Endothelial cell of umbilical vein (primary cell): ENCODE measurements around the gene MYL11. TPM values are rescaled to one million over a fixed set of nuclear protein-coding genes. Genes with fewer than 3 reads are reported as not detected.

Experiments
- BruUV-seq: library from RNA; stranded (reverse); fragments of 400-500 nt; replicated peaks from 2 replicates; lab custom pipeline; 2021; lab: Mats Ljungman, UMichigan
- CTCF ChIA-PET: fragments of 300-600, 350-600 bp; sonication (Branson Sonifier 250); formaldehyde crosslinking; loops from one replicate; lab custom pipeline; 2021; ENCODE audit warnings: antibody characterized with exemption, inconsistent platforms; lab: Charles Lee
- POLR2A ChIA-PET: fragments of 300-600, 350-600 bp; sonication (Branson Sonifier 250); formaldehyde crosslinking; loops from one replicate; lab custom pipeline; 2021; ENCODE audit warnings: antibody characterized with exemption, inconsistent platforms; lab: Charles Lee
- DNase-seq: peaks from one replicate; pipeline ENCODE4 v3.0.0-alpha.2; 2011; ENCODE audit warnings: low read depth, low spot score
- FAIRE-seq: peaks from 2 replicates; lab custom pipeline; 2011; peaks lifted over from hg19 to GRCh38; lab: Jason Lieb, UNC
- H2AFZ ChIP-seq: 2 replicates; pipeline ENCODE4 v1.6.0; 2012; ENCODE audit warnings: low read depth, low read length, control low read depth, inconsistent platforms
- H3K27ac ChIP-seq: 2 replicates; pipeline ENCODE4 v1.5.1; 2011; ENCODE audit warnings: low read depth, mild to moderate bottlenecking, control low read depth, low read length, moderate library complexity; ENCODE audit not compliant: insufficient read depth
- H3K27me3 ChIP-seq, 2 experiments: 2 replicates each; pipeline versions ENCODE4 v1.6.0 to v1.6.1; 2011; ENCODE audit warnings: low read length in 2 of 2, mixed read lengths in 1 of 2; ENCODE audit not compliant: control insufficient read depth in 2 of 2, insufficient read depth in 2 of 2
- H3K36me3 ChIP-seq, 2 experiments: 2 replicates in 1 of 2; 3 replicates in 1 of 2; pipeline ENCODE4 v1.5.1; 2011; ENCODE audit warnings: low read length in 2 of 2, mild to moderate bottlenecking in 1 of 2, moderate library complexity in 1 of 2; ENCODE audit not compliant: control insufficient read depth in 2 of 2, insufficient read depth in 2 of 2; ENCODE audit errors: extremely low read depth in 1 of 2
- H3K4me1 ChIP-seq: 3 replicates; pipeline ENCODE4 v1.5.1; 2011; ENCODE audit warnings: mild to moderate bottlenecking, low read length; ENCODE audit not compliant: control insufficient read depth, insufficient read depth; ENCODE audit errors: extremely low read depth
- H3K4me2 ChIP-seq: 2 replicates; pipeline ENCODE4 v1.6.1; 2011; ENCODE audit warnings: low read length, control low read depth, mixed read lengths; ENCODE audit not compliant: insufficient read depth
- H3K4me3 ChIP-seq, 3 experiments: fragments of 200-600 bp in 1 of 3; sonication (generic), shearing (Covaris generic) in 1 of 3; replicated peaks in 1 of 3; 2 replicates each; pipeline ENCODE4 v1.5.1; 2011 to 2016; ENCODE audit warnings: control low read depth in 3 of 3, low read length in 3 of 3, mild to moderate bottlenecking in 2 of 3, inconsistent platforms in 1 of 3, low read depth in 1 of 3, moderate library complexity in 1 of 3; ENCODE audit not compliant: insufficient read depth in 1 of 3
- H3K79me2 ChIP-seq: 2 replicates; pipeline ENCODE4 v1.6.0; 2012; ENCODE audit warnings: low read length, inconsistent platforms; ENCODE audit not compliant: control insufficient read depth, insufficient read depth
- H3K9ac ChIP-seq: replicated peaks from 2 replicates; pipeline ENCODE3; 2011; ENCODE audit warnings: low read length, control low read depth; ENCODE audit not compliant: insufficient read depth; ENCODE audit errors: extremely low read depth
- H3K9me1 ChIP-seq: replicated peaks from 3 replicates; pipeline ENCODE4 v1.6.0; 2011; ENCODE audit warnings: mild to moderate bottlenecking, low read length; ENCODE audit not compliant: control insufficient read depth, insufficient read depth; ENCODE audit errors: extremely low read depth
- H3K9me3 ChIP-seq: replicated peaks from 2 replicates; pipeline ENCODE4 v1.5.1; 2012; ENCODE audit warnings: low read length, inconsistent platforms; ENCODE audit not compliant: control insufficient read depth, insufficient read depth
- H4K20me1 ChIP-seq: replicated peaks from 2 replicates; pipeline ENCODE3; 2011; ENCODE audit warnings: mild to moderate bottlenecking, low read length; ENCODE audit not compliant: control insufficient read depth, insufficient read depth; ENCODE audit errors: extremely low read depth
- EZH2 ChIP-seq: IDR thresholded peaks from 2 replicates; pipeline ENCODE4 v1.6.1; 2012; ENCODE audit warnings: borderline replicate concordance, low read depth, mild to moderate bottlenecking, moderate library complexity, low read length, inconsistent platforms; ENCODE audit not compliant: severe bottlenecking
- FOS ChIP-seq: IDR thresholded peaks from 2 replicates; pipeline ENCODE4 v1.6.1; 2011; ENCODE audit warnings: mild to moderate bottlenecking, low read length, moderate library complexity, borderline replicate concordance; ENCODE audit not compliant: insufficient read depth
- GATA2 ChIP-seq: IDR thresholded peaks from 2 replicates; pipeline ENCODE4 v1.7.0; 2011; ENCODE audit warnings: low read depth, mild to moderate bottlenecking, moderate library complexity, mixed read lengths, low read length; ENCODE audit not compliant: insufficient read length, insufficient read depth
- JUN ChIP-seq: IDR thresholded peaks from 2 replicates; pipeline ENCODE4 v1.6.1; 2011; ENCODE audit warnings: borderline replicate concordance, low read depth; ENCODE audit not compliant: insufficient read length, insufficient read depth
- MYC ChIP-seq: IDR thresholded peaks from one replicate; pipeline ENCODE4 v1.6.1; 2011; ENCODE audit warnings: mild to moderate bottlenecking, low read depth, low read length
- POLR2A ChIP-seq: IDR thresholded peaks from 2 replicates; pipeline ENCODE4 v1.6.1; 2012; ENCODE audit warnings: low read depth, mild to moderate bottlenecking, control low read depth, low read length
- POLR2AphosphoS5 ChIP-seq: IDR thresholded peaks from 2 replicates; pipeline ENCODE4 v1.6.1; 2012; ENCODE audit warnings: low read depth, mild to moderate bottlenecking, control low read depth, low read length, moderate library complexity; ENCODE audit not compliant: insufficient read depth
- dilution Hi-C: fragments of 300-500 bp; cut with MboI; formaldehyde crosslinking; loops from one replicate; pipeline ENCODE4 v1.15.0; 2019; ENCODE audit warnings: low sequenced_read_pairs; ENCODE audit not compliant: extremely low pct_ligation_motif_present
- intact Hi-C: fragments of 100-400 bp; cut with micrococcal nuclease; formaldehyde crosslinking; loops from one replicate; pipeline ENCODE4 v1.10.0; 2022
- polyA plus RNA-seq, 4 experiments: library from polyadenylated mRNA; depleted of rRNA in 3 of 4; stranded (reverse) in 3 of 4; unstranded in 1 of 4; fragments of >200 nt; gene quantifications; 2 replicates each; pipeline versions ENCODE4 v1.2.1 to v1.2.3, GENCODE V29; 2011 to 2012; ENCODE audit warnings: missing spikeins in 1 of 4
- total RNA-seq: library from RNA; stranded (reverse); gene quantifications from 2 replicates; pipeline ENCODE4 v1.2.3, GENCODE V29; 2021
- TF ChIP-seq, protein P1 (sequence below), 2 donors: IDR thresholded peaks; 1 replicate in 1 of 2; 2 replicates in 1 of 2; pipeline ENCODE4 v1.5.1; 2011; ENCODE audit warnings: low read length in 2 of 2, mild to moderate bottlenecking in 2 of 2, moderate library complexity in 2 of 2, control low read depth in 1 of 2, inconsistent platforms in 1 of 2, low read depth in 1 of 2; ENCODE audit not compliant: insufficient read depth in 1 of 2; ENCODE audit errors: extremely low read depth in 1 of 2
- TF ChIP-seq, protein P2 (sequence below): IDR thresholded peaks from 2 replicates; pipeline ENCODE4 v1.6.1; 2011; ENCODE audit not compliant: insufficient read depth, insufficient read length

Gene MYL11
- total and polyA plus RNA-seq, 2 donors (not counting 3 experiments of a cell fraction or from before 2014, with no cell fraction given), result 1.3 TPM; not detected in 1

DNA sequence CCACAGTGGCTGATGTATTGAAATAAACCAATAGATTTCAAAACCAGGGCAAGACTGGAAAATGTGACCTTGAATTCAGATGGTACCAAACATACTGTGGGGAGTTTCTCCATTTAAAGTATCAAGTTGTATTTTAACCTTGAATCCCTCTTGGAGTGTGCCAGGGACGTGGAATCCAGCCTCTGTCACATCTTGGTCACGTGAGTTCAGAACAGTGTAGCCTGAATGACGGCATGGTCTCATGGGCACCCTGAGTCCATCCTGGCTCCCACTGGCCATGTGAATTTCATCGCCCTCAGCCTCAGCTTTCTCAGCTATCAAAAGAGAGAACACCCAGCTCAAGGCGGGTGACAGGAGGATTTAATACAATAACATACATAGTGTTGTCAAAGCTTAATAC lies 39.6 kb downstream of the MYL11 start:
- H3K4me2 ChIP-seq, result no peak overlapping the region
- no peak overlapping the region for H3K9ac ChIP-seq
- POLR2A ChIA-PET, result no interaction called here
- no peaks in the 10 kb centered on the region for H3K9me3 ChIP-seq
- BruUV-seq, result no TSS peak
- H3K9me1 ChIP-seq, result no peaks in the 10 kb centered on the region
- H3K27me3 ChIP-seq, result no peaks in the 10 kb centered on the region
- peaks cover 6 to 9% of the 10 kb centered on the region in 2 experiments for H3K36me3 ChIP-seq
- DNase-seq (no peak), FAIRE-seq (no peak)
- intact Hi-C loops (no loop called here), dilution Hi-C loops (no loop called here)
- CTCF ChIA-PET, result no interaction called here
- no peak overlapping the region for H2AFZ ChIP-seq
- no peaks in the 10 kb centered on the region for H4K20me1 ChIP-seq
- H3K4me3 ChIP-seq, result no peak overlapping the region
- H3K4me1 ChIP-seq, result peaks cover 16% of the 10 kb centered on the region
- no peak overlapping the region for H3K27ac ChIP-seq
- TF ChIP-seq JUN, result no peak
- TF ChIP-seq FOS, result no peak
- no peak for TF ChIP-seq GATA2
- no peak for TF ChIP-seq MYC
- TF ChIP-seq EZH2, result no peak
- TF ChIP-seq, protein P1, sequence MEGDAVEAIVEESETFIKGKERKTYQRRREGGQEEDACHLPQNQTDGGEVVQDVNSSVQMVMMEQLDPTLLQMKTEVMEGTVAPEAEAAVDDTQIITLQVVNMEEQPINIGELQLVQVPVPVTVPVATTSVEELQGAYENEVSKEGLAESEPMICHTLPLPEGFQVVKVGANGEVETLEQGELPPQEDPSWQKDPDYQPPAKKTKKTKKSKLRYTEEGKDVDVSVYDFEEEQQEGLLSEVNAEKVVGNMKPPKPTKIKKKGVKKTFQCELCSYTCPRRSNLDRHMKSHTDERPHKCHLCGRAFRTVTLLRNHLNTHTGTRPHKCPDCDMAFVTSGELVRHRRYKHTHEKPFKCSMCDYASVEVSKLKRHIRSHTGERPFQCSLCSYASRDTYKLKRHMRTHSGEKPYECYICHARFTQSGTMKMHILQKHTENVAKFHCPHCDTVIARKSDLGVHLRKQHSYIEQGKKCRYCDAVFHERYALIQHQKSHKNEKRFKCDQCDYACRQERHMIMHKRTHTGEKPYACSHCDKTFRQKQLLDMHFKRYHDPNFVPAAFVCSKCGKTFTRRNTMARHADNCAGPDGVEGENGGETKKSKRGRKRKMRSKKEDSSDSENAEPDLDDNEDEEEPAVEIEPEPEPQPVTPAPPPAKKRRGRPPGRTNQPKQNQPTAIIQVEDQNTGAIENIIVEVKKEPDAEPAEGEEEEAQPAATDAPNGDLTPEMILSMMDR (IDR thresholded peaks at IDR 0.05; ENCODE audit: extremely low read depth in 1 of 2, insufficient read depth in 1 of 2, low read depth in 1 of 2, low read length in 2 of 2), result no peak
- TF ChIP-seq, protein P2, sequence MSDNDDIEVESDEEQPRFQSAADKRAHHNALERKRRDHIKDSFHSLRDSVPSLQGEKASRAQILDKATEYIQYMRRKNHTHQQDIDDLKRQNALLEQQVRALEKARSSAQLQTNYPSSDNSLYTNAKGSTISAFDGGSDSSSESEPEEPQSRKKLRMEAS, result no peak
- no peak for TF ChIP-seq POLR2AphosphoS5
- TF ChIP-seq POLR2A, result no peak
- H3K79me2 ChIP-seq, result peaks cover 1% of the 10 kb centered on the region
